ENCODE measurements around the gene ABCF1.
A peak's percentile ranks its signal among the peaks of the same experiment; 100 is the strongest.
"Not testable (repeated sequence)": the region's sequence is repeated elsewhere in the genome, so short reads cannot be mapped to it uniquely, and the experiment has no call there.

The ABCF1 gene

DNA sequence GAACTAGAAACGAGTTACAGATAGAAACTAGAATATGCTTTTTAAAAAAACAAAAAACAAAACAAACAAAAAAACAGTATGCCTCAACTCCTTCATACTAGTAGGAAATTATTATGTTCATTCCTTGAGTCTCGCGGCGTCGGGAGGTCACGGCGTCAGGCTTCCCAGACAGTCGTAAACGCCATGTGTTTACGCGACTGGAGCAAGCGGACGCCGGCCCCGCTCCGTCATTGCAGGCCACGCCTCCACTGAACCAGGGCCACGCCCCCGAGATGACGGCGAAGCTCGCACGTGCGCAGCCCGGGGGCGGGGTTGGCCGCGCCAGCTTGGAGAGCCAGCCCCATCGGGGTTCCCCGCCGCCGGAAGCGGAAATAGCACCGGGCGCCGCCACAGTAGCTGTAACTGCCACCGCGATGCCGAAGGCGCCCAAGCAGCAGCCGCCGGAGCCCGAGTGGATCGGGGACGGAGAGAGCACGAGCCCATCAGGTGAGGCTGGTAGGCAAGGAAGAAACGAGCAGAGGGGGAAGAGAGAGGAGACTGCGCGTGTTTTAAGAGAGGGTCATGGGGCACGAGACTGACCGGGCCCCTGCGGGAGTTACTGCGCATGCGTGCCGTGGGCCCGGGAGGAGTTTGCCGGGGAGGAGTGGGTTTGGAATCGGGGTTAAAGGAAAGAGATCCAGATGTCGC, at the start of gene ABCF1:
ABCF1 (plus strand) TSS at position 368 of the 687 bp plus-strand sequence; CDS start at position 414, 46 bp downstream.
- peak; percentile 100 for DNase-seq

DNA sequence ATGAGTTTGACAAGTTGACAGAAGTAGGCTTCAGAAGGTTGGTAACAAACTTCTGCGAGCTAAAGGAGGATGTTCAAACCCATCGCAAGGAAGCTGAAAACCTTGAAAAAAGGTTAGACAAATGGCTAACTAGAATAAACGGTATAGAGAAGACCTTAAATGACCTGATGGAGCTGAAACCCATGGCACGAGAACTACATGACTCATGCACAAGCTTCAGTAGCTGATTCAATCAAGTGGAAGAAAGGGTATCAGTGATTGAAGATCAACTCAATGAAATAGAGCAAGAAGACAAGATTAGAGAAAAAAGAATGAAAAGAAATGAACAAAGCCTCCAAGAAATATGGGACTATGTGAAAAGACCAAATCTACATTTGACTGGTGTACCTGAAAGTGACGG, 49.3 kb upstream of the ABCF1 start:
- not testable (repeated sequence) for DNase-seq

DNA sequence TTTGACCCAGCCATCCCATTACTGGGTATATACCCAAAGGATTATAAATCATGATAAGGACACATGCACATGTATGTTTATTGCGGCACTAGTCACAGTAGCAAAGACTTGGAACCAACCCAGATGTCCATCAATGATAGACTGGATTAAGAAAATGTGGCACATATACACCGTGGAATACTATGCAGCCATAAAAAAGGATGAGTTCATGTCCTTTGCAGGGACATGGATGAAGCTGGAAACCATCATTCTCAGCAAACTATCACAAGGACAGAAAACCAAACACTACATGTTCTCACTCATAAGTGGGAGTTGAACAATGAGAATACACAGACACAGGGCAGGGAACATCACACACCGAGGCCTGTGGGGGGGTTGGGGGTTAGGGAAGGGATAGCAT, 44.8 kb upstream of the ABCF1 start:
- DNase-seq: not testable (repeated sequence)

DNA sequence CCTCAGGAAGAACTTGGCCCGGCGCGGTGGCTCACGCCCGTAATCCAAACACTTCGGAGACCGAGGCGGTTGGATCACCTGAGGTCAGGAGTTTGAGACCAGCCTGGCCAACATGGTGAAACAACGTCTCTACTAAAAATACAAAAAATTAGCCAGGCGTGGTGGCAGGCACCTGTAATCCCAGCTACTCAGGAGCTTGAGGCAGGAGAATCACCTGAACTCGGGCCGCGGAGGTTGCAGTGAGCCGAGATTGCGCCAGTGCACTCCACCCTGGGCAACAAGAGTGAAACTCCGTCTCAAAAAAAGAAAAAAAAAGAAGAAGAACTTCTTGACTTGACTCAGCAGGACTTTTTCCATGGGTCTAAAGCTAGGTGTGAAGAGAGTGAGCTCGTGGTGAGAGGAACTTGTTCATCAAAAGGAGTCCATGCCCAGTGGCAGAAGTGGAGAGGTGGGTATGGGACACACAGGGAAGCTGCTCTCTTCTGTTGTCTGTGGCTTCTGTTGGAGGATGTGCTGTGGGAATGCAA, 41.8 kb upstream of the ABCF1 start:
- not testable (repeated sequence) for DNase-seq

DNA sequence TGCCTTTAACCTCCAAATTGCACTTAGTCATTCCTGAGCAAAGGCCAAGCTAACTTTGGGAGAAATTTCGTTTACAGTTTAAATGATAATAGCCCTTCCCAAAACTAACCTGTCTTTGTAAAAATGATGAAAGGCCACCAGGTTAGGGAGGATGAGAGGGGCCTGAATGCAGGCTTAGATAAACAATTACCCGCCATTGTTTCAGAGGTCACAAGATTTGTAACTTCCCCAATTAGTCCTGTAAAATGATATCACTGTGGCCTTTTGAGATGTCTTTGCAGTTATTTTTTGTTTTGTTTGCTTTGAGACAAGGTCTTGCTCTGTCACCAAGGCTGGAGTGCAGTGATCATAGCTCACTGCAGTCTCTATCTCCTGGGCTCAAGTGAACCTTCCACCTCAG, 41.2 kb upstream of the ABCF1 start:
- DNase-seq: no peak

DNA sequence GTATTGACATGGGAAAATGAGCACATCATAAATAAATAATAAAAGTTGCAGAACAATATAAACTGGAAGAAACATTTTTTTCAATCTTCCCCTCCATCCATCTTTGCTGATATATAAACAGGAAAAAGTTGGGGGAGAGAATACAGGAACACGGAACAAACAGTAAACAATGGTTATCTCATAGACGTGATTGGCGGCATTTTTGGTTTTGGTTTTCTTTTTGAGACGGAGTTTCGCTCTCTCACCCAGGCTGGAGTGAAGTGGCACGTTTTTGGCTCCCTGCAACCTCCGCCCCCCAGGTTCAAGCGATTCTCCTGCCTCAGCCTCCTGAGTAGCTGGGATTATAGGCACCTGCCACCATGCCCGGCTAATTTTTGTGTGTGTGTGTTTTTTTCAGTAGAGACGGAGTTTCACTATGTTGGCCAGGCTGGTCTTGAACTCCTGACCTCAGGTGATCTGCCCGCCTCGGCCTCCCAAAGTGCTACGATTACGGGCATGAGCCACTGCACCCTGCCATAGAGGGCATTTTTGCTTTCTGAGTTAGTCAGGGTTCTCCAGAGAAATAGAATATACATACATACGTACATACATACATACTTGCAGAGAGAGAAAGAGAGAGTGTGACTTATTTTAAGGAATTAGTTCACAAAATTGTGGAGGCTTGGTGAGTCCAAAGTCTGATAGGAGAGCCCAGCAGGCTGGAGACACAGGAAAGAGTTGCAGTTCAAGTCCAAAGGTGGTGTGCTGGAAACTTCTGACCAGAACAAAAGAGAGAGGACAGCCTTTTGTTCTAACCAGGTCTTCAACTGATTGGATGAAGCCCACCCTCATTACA, 37.6 kb upstream of the ABCF1 start:
- no peak for DNase-seq

DNA sequence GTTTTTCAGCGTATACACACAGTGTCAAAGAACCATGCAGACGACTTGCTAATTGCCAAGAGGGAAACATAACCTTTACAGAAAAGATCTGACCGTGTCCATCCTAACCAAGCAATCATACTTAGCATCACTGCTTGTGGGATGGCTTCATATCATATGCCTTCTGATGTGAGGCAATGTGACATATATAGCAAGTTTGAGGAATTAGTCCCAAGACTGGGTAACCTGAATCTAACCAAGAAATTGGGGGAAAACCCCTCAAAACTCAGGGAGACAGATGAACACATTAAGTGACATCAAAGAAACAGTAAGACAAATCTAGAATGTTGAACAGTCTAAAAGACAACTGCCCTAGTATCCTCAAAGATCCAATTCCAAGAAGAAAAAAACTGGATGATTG, 33.3 kb upstream of the ABCF1 start:
- no peak for DNase-seq

DNA sequence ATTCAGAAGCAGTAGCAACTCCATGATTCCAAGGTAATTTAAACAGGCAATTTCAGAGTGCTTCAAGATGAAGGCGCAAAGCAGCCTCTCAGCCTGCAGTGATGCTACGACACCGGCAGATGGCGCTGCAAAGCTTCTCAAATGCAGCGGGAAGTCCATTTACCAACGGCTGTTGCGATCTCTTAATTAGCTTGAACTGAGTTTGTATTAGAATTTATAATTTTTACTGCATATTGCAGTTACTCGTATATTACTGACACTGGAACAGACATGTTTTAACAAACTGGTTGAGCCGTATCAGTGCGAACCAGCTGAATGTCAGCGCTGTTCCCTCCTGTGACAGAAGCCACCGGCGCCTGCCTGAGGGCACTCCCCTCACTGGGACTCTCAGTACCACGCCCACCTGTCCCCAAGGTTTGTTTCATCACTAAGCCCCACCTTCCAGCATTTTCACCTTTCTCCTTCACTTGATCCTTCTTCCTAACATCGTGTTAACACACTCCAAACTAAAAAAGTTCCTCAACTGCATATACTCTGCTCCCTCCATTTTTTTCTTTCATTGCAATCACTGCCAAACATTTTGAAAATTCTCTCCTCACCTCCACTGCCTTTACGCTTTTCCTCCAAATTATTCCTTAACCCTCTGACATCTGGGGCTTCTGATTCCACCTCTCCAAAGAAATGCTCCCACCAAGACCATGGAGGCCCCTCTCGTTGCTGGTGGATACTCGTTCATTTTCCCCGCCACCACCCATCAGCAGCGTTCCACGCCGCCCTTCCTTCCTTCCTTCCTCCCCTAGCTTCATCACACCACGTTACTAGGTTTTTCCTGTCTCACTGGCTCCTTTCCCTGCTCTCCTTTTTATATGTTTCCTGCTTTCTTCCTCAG, 29.5 kb upstream of the ABCF1 start:
- peak; percentile 79 for DNase-seq

DNA sequence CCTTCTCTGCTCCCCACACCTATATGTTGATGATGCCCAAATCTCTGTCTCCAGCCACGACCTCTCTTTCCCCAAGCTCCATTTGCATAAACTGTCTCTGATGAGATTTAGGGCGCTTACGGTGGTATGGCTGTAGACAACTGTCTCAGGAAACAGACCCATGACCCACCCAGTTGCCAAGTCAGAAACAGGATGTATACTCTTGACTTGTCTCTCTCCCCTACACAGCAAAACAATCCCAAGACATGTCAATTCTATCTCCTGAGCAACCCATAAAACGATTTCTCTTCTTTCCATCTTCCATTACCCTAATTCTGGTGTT, 28.9 kb upstream of the ABCF1 start:
- DNase-seq: peak; percentile 28

DNA sequence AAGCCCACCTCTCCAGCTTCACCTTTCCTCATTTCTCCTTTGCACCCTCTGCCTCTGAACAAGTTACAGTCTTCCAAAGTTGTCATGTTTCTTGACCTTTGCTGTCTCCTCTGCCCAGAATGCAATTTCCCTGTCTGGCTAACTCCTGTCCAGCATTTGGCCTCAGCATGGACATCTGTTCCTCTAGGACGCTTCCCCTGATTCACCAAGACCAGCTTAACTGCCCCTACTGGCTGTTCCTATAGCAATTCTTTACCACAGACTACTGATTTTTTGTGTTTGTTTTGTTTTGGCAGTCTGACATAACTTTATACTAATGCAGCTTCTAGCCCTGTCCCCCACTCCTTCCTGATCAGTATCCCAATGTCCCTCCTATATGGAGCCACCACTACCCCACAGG, 28.3 kb upstream of the ABCF1 start:
- DNase-seq: no peak

DNA sequence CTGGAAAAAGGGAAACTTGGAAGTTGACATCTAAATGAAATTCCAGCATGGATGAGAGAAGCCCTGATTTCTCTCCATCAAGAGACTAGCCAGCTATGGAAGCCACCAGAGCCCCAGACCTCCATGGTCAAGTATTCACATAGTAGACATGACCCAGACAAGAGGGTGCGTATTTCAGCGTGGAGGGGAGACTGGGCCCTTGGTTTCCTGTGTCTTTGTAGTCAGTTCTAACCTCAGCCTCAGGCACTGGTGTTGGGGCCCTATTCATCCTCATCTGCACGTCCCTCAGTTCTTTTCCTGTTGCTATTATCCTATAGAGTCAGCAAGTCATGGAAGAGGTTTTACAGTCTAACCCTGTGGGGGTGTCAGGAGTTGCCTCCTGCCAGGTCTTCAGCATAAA, 27.4 kb upstream of the ABCF1 start:
- DNase-seq: peak; percentile 33

DNA sequence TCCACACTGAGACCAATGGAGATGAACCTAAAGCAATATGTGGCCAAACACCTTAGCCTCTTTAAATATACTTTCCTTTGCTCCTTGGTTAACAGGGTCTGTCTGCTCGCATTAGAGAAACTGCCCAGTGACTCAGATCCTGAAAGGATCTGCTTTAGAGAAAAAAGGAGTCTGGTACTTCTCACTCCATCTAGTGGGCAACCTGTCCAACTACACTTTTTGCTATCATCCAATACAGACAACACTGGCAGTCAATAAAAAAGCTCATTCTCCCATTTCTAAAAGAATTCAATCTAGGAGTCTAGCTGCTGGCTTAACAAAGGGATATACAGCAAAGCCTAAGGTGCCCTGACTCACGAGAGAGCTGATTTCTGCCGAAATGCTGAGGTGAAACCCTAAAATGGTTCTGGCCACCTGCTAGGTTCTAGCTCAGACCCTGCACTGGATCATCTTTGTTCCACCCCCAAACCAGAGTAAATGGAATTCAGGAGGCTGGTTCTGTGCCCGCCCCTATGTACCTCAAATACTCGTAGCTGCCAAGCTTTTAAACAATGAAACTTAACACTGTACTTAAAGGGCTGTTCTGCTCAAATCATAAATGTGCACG, 26.5 kb upstream of the ABCF1 start:
- DNase-seq: no peak

DNA sequence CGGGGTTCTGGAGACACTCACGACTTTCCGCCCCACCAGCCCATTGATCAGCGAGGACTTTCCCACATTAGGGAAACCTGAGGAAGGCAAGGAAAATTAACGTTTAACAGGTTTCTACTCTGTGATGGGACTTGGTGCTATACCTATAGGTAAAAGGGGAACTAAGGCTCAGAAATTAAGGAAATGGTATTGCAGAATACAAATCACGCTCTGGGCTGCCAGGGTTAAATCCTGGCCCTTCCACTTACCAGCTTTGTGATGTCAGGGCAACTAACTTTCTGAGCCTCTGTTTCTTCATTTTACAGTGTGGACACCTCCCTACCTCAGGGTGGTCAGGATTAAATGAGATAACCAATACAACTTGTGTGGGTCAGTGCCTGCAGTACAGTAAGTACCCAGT, 23.8 kb upstream of the ABCF1 start:
- DNase-seq: no peak

DNA sequence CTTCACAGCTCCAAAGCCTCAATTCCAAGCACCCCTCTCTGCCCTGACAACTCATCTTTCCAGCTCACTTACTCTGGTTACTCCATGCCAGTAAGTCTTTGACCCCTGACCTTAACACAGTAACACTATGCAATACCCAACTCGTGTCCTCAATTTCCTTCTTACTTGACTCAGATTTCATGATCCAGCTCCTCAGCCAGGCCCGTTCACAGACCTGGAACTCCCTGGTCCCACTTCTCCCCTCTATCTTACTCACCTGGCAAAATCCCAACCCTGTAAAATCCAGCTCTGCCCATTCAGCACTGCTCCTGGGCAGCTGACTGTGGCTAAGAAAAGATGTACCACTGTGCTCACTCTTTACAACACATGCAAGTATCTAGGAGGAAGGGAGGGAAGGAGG, 22.9 kb upstream of the ABCF1 start:
- DNase-seq: no peak

DNA sequence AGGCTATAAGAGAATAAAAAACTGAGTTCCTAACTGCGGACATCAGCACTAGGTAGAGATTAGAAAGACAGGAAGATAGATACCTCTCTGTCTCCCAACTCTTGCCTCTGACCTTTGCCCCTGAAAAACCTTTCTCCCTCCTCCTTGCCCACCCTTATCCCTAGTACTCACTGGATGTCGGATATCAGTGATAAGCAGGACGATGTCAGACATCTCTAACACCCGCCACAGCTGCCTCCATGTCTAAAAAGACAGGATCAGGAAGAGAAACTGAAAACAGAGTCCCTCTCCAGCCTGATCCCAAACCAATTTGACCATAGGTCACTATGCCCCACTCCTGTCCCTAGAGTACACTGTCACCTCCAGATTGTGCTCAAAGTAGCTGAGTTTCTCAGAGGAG, 16.8 kb upstream of the ABCF1 start:
- no peak for DNase-seq

DNA sequence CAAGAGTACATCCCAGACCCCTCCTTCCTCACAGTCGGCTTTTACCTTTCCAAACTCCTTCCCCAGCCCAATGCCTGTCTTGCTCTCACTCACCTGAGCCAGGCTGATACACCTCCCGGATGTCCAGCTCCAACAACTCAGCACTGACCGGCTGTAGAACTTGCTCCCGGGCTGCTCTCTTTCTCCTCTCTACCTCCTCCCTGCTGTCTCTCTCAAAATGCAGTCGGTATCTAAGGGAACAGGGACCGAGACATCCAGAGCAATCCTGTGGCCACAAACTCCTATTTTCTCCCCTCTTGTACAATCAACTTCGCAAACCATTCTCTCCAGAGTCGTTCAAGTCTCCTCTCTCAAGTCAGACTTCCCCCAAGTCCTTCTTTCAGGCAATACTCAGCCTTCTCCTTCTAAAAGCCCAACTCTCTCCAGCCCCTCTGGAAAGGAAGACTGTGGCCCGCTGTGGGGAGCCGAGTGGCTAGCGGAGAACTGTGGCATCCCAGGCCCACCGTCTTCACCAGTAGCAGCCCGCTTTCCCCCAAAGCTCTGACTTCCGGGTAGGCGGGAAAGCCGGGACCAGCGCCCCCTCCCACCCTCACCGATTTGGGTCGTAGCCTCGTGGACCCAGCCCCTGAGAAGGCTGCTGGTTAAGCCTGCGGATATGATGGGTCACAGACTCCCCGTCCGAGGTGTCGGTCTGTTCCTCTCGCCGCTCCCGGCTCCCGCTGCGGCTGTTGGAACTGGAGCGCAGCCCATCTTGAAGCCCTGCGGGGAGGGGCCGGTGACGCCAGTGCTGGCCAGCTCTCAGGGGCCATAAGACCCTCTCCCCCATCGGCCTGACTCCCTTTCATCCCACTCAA, 16.1 kb upstream of the ABCF1 start:
- DNase-seq: peak; percentile 14

DNA sequence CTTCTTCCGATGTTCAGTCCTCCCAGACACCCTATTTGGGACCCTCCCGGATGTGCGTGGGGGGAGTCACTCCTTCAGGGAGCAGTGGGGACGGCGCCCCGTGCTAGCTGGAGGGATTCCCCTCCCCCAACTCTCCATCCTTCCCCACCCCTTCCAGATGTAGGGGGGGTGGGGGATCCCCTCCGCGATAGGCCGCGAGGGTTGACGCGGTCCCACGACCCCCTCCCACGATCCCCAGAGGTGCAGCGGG, 15.5 kb upstream of the ABCF1 start:
- no peak for DNase-seq

DNA sequence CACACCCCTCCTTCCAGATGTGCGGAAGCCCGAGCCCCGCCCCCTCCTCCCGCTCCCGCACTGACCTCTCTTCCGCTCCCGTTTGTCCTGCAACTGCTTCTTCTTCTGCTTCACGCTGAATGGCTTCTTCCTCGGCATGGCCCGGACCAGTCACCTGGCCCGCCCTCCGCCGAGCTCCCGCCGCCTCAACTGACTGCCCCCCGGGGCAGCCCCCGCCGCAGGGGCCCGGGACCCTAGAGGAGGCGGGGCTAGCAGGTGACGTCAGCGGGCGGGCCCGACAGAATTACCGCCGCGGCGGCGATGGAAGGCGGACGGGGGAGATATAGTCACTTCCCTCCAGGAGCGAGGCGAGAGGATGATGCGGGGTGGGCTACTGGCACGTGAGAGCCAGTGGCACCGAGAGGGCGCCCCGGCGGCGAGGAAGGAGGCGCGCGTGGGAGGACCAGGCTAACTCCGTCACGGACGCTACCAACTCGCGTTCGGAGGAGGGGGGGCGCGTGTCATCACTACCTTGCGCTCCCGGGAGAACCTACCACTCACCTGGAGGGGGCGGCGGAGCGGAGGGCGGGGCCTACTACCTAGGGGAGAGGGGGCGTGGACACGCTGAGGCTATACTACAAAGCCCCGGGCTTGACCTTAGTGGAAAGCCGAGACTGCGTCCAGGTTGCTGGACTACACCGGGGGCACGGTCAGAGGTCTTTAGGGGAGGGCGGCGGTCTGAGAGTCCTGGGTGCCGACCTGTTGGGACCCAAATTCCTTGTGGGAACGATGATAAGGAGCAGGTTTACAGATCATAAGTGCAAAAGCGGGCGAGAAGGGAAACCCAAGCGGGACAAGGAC, 15.0 kb upstream of the ABCF1 start, which contains the start of gene GNL1:
GNL1 (minus strand) TSS at position 424 of the 840 bp plus-strand sequence; CDS start at position 138, 286 bp downstream.
- DNase-seq: peak; percentile 100

DNA sequence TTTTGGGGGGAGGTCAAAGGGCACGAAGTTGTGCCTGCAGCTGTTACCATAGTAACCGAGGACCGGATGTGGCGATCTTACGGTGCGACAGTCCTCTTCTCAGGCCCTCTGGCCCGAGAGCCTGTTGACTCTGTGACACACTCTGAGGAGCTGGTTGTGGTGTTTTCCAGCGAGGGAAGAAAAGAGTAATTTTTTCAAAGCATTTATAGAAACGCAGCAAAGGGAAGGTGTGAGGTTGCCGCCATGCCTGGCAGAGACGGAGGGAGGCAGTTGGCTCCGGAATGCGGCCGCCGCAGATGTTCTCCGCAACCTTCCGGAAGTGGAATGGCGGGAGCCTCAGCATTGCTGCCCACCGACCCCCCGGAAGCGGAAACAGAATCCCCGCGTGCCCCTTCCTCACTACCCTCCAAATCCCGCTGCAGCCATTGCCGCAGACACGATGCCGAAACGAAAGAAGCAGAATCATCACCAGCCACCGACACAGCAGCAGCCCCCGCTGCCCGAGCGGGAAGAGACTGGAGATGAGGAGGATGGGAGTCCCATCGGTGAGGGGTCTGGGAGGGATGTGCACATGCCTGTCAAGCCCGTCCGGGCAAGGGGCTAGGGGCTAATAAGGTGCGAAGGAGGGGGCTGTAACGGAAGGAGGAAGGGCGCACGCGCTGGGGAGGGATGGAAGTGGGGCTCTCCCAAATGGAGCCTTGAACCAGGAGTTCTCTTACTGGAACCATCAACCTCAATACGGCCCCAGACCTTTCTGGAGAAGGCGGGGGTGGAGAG, 14.1 kb upstream of the ABCF1 start, which contains the start of gene PRR3:
PRR3 (plus strand) TSS at position 390 of the 777 bp plus-strand sequence; CDS start at position 440, 50 bp downstream.
- peak; percentile 83 for DNase-seq

DNA sequence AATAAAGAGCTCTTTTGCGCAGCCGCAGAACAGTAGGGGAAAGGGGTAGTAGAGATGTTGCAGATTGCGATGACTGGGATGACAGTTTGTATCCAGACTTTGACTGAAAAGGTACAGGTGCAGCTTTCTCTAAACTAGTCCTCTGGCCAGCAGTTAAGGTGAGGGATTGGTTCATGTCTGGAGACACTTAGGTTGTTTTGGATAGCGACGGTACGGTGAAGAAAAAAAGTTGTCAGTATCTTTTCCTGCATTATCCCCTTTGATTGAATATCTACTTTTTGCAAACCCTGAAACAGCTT, 13.6 kb upstream of the ABCF1 start:
- DNase-seq: no peak
